Activated CD4-positive, alpha-beta T cell treated with anti-CD3 and anti-CD28 coated beads, Interleukin-2, Interleukin-4, amounts not matched to agents 100 ng/mL and 50 ng/mL, durations not matched to agents 16 hours and 8 hours (primary cell): ENCODE measurements around the gene NYNRIN.
"Not testable (repeated sequence)": the region's sequence is repeated elsewhere in the genome, so short reads cannot be mapped to it uniquely, and the experiment has no call there.

Experiments used
- DNase-seq: peaks from one replicate; pipeline ENCODE4 v3.0.0-alpha.2; 2020; ENCODE audit warnings: low spot score

NYNRIN gene

DNA sequence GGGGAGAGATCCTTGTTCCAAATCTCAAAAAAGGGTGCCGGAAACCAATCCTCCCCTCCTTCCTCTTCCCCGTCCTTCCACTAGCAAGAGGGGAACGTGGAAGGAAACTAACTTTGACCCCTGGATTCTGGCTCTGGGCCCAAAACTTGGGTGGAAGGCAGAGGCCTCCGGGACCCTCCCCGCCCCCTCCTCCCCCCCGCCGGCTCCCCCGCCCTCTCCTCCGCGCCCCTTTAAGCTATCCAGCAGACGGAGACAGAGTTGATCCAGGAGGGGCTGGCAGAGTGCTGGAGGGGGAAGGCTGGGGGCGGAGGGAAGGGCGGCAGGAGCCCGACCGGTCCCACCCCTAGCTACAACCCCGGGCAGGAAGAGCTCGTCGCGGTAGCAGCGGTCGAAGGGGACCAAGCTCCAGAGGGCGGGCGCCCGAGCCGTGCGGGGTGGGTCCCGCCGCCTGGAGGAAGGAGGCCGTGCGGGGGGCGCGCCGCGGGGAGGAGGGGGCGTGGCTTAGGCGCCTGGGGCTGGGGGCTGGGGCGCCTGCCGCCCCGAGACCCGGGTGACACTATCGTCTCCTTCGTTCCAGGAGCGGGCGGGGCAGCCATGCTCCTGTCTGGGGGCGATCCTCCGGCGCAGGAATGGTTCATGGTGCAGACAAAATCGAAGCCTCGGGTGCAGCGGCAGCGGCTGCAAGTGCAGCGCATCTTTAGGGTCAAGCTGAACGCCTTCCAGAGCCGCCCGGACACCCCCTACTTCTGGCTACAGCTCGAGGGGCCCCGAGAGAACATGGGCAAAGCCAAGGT lies at the start of gene NYNRIN:
TSS of gene NYNRIN (plus strand) at position 351 of the 794 bp plus-strand sequence. CDS start at position 595, 244 bp downstream.
- no peak for DNase-seq

DNA sequence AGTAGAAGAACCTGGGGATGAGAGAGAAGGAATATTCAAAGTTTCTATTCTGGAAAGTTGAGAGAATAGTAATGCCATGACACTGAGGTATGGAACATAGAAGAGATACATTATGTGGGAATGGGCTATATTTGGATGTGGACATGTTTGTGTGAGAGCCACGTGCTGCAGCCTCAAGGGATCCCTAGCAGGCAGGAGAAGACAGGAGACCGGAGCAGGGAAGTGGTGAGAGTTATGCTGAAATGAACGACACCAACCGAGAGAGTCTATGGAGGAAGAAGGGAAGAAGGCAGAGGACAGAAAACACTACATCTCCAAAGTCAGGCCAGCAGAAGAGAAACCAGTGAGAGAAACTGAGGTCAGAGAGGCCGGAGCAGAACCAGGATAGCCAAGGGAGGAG lies 49.1 kb upstream of the NYNRIN start:
- DNase-seq = no peak

DNA sequence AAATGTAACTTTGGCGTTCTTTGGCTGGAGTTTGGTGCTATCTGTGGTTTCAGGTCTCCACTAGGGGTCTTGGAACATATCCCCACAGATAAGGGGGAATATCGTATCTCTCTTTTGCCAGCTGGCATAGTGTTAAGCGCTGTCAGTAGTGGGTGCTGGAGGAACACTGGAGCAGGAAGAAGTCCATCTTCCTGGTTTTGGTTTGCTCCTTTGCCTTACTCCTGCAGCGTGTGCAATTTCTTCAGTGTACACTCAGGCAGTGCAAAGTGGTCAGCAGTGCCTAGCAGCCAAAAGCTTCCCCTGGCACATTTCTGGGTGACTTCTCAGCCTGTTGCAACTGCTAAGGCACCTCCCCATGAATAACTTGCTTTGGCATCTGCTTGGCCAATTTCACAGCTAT lies 47.3 kb upstream of the NYNRIN start:
- DNase-seq = no peak

DNA sequence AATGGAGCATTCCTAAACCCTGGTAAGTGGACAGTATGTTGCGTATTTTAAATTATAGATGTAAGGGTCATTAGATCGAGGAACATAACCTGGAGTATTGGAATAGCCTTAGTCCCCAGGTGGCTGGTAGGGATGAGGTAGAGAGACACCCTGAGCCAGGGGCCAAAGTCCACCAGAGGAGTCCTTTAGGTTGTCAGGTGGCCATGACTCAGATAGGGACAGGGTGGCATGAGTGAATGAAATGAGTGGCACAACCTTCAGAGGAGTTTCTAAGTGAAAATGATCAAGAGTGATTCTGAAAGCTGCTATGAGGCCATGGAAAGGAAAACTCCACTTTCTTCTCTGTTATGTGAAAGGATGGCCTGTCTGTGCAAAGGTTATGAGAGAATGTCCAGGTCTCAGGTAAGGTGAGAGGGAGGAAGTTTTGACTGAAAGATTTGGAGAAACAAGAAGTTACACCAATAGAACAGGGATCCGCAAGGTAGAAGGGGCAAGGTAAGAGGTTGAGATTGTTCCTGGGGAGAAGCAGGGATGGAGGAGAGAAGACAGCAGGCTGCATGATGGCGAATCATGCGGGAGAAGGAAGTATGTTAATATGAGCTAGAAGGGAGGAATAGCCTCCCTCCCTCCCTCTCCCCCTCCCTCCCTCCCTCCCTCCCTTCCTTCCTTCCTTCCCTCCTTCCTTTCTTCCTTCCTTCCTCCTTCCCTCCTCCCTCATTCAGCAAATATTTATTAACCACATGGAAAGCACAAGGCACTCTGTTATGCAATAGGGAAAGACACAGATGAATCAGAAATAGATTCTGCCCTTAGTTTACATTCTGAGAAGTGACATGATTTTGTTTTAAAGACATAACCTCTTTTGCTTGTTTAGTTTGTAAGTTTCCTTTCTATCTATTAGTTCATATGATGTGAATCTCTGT lies 45.0 kb upstream of the NYNRIN start:
- no peak for DNase-seq

DNA sequence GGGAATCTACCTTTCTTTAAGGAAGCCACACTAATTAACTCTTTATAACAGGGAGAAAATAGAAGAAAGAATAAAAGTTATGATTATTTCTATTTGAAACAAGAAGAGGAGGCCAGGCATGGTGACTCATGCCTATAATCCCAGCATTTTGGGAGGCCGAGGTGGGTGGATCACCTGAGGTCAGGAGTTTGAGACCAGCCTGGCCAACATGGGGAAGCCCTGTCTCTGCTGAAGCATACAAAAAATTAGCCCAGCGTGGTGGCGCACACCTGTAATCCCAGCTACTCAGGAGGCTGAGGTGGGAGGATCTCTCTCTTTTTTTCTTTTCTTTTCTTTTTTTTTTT lies 44.3 kb upstream of the NYNRIN start:
- DNase-seq = not testable (repeated sequence)

- no peak for DNase-seq
Observed at GRCh38 chr14:24355009-24355408, 43.8 kb upstream of the NYNRIN start.

DNA sequence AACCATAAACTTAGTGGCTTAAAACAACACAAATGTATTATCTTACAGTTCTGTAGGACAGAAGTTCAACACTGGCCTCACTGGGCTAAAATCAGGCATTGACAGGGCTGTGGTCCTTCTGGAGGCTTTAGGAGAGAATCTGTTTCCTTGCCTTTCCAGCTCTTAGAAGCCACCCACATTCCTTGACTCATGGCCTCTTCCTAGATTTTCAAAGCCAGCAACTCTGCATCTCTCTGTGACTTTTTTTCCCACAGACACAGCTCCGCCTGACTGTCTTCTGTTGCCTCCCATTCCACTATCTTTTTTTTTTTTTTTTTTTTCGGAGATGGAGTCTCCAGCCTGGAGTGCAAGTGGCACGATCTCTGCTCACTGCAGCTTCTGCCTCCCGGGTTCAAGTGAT lies 42.6 kb upstream of the NYNRIN start:
- DNase-seq = no peak

- DNase-seq = no peak
Observed at GRCh38 chr14:24360281-24360680, 38.5 kb upstream of the NYNRIN start.

- no peak for DNase-seq
Observed at GRCh38 chr14:24361326-24361725, 37.5 kb upstream of the NYNRIN start.

DNA sequence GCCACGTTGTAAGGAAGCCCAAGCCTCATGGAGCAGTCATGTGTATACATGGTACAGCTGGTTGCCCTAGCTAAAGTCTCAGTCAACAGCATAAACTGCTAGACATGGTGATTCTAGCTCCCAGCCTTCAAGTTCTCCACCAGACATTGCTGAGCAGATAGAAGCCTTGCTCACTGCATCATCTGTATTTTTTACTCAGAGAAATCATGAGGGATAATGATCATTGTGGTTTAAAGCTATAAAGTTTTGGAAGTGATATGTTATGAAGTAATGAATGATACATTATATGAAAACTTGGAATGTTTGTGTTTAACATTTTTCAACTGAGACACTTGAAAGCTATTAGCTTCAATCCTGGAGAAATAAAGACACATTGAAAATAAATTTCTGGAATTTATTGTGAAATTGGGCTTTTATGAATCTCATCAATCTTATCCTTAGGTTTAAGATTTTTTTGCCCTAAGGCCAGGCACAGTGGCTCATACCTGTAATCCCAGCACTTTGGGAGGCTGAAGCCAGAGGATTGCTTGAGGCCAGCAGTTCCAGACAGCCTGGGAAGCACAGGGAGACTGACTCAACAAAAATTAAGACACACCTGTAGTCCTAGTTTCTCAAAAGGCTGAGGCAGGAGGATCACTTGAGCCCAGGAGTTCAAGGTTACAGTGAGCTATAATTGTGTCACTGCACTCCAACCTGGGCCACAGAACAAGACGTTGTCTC lies 36.4 kb upstream of the NYNRIN start:
- DNase-seq = no peak

- no peak for DNase-seq
Observed at GRCh38 chr14:24363401-24363800, 35.4 kb upstream of the NYNRIN start.

DNA sequence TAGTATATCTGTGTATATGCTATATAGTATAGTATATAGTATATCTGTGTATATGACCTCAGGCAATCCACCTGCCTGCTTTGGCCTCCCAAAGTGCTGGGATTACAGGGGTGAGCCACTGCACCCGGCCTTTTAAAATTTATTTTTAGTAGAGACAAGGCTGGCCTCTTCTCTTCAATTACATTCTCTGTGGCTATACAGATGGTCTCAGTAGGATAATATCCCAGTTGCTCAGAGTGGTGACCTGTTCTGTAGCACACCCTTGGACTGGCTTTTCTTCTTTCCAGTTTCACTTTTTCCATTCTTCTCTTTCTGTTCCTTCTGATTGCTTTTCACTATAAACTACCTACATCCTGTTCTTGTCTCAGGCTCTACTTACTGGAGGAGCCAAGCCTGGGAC lies 34.0 kb upstream of the NYNRIN start:
- DNase-seq = no peak

DNA sequence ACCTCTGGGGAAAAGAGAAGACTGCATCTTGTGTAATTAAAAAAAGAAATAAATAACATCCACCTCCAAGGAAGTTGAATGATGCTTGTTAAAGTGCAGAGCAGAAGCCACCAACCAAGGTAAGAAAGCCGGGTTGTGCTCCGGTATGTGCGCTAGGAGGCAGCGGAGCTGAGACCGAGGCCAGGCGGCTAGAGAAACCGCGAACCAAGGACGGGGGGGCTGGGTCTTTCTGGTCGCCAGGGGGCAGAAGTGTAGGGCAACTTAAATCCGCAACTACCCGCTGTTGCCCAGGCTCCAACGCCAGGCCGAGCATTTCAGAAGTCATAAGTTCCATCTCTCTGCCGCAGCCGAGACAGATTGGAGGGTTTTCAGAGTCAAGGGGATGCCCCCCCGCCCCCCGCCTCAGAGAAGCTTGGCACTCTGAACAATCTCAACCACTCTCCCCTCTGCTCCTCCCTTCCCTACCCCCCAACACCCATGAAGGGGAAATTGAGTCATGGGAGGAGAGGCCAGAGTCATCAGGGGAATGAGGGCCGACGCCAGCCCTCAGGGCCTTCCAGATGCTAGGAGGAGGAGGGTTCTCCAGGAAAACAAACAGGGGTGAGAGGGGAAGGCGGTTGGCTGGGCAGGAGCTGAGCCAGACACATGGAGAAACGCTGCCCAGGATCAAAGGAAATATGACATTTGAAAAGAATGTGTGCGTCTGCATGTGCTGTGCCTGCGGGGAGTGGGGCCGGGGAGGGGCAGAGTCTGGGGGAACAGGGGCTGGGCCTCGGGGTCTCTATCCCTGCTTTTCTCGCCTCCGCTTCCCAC lies 33.0 kb upstream of the NYNRIN start:
- DNase-seq = peak; percentile 68

- no peak for DNase-seq
Observed at GRCh38 chr14:24366413-24366720, 32.4 kb upstream of the NYNRIN start.

GRCh38 chr14:24366721-24367513 lies 31.9 kb upstream of the NYNRIN start:
- no peak for DNase-seq

- DNase-seq = peak; percentile 7
Observed at GRCh38 chr14:24367514-24368211, 31.1 kb upstream of the NYNRIN start, which contains the start of gene NFATC4. NFATC4 (plus strand) TSS chr14:24368184; CDS start chr14:24368341, 157 bp downstream.

- DNase-seq = no peak
Observed at GRCh38 chr14:24368212-24368561, 30.6 kb upstream of the NYNRIN start.

DNA sequence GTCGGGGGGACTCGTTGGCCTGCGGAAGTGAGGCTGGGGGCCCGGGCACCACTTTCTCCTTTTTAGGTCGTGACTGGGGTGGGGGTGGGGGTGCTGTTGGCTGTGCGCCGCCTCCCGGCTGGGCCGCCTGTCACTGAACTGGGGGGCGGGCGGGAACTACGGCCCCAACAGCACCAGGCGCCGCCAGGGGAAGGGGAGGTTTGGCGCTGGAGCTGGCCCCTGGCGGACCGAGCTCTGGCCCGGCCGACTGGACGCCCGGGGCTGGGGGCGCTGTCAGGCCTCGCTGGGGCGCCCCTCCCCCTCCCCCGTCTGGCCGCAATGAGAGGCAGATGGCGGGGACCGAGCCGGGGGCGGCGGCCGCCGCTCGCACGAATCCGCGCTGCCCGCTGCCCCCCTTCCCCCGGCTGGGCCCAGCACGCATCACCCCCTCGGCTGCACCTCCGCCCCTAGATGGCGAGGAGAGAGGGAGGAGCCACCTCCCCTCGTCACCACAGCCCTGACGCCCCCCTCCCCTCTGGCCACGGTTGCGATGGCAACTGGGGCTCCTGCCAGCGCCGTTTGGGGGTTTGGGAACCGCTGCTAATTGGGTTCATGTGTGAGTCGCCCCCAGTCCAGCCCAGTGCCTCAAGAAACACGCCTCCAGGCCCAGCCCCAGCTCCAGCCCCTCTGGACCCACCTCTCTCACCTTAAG lies 30.1 kb upstream of the NYNRIN start:
- DNase-seq = no peak

- no peak for DNase-seq
Observed at GRCh38 chr14:24369463-24369862, 29.3 kb upstream of the NYNRIN start.
